CD1c-positive myeloid dendritic cell (primary cell): ENCODE measurements around the gene DTNBP1.

Source experiments
- DNase-seq: peaks from one replicate; pipeline ENCODE4 v3.0.0-alpha.2; 2016; ENCODE audit errors: extremely low spot score

The DTNBP1 gene

GRCh38 chr6:15515226-15515625 lies 147.6 kb downstream of the DTNBP1 start:
- DNase-seq = no peak

- no peak for DNase-seq
Observed at GRCh38 chr6:15513801-15514711, 148.8 kb downstream of the DTNBP1 start.

DNA sequence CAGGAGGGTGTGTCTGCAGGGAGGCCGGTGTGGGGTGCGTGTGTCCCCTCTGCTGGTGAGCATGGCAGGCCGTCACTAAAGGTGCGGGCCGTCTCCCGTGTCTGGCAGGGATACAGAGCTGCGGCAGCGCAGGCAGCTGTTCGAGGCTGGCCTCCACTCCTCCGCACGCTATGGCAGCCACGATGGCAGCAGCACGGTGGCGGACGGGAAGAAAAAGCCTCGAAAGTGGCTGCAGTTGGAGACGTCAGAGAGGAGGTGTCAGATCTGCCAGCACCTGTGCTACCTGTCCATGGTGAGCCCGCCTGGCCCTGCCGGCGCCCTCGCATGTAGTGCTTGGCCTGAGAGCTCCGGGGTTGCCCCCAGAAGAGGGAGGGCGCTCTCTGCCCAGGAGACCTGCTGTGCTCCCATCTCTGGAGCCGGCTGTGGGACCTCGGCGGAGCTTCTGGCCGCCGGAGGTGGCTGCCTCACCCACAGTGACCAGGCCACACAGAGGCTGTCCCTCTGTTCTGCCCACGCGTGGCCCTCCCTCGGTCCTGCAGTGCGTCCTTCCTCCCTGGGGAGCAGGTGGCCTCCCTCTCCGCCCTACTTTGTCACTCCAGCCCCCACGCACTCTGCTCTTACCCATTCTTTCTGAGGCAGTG lies 149.6 kb downstream of the DTNBP1 start:
- DNase-seq = no peak

GRCh38 chr6:15512721-15513120 lies 150.1 kb downstream of the DTNBP1 start:
- DNase-seq = peak; percentile 64

DNA sequence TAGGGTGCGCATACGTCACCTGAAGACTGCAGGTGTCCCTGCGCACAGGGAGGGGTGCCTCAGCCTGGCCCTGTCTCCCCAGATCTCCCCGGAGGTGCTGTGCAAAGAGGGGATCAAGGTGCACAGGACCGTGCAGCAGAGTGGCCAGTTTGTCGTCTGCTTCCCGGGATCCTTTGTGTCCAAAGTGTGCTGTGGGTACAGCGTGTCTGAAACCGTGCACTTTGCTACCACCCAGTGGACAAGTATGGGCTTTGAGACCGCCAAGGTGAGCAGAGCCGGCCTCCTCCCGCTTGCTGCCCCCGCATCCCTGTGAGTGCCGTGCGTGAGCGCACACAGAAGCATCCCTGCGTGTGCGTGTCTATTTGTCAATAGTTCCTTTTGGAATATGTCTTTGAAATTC lies 150.7 kb downstream of the DTNBP1 start:
- no peak for DNase-seq

- no peak for DNase-seq
Observed at GRCh38 chr6:15511248-15512125, 151.3 kb downstream of the DTNBP1 start.

- no peak for DNase-seq
Observed at GRCh38 chr6:15510536-15511247, 152.1 kb downstream of the DTNBP1 start.

GRCh38 chr6:15510121-15510520 lies 152.7 kb downstream of the DTNBP1 start:
- DNase-seq = no peak

- peak; percentile 77 for DNase-seq
Observed at GRCh38 chr6:15509335-15509933, 153.4 kb downstream of the DTNBP1 start.

DNA sequence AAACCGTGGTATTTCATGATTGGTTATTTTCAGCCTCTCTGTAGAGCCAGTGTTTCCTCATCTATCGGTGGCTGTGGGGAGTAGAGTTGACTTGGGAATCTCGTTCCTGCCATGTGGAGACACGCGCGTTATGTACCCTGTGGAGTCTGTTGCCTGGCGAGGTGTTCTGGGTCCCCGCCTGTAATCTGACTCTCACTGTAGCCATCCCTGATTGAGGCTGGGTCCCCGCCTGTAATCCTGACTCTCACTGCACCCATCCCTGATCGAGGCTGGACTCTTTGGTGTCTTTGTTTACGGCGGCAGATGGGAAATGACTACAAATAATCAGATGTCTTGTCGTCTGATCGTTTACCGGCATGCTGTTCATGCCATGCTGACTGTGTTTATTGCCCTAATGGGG lies 153.9 kb downstream of the DTNBP1 start:
- DNase-seq = no peak

DNA sequence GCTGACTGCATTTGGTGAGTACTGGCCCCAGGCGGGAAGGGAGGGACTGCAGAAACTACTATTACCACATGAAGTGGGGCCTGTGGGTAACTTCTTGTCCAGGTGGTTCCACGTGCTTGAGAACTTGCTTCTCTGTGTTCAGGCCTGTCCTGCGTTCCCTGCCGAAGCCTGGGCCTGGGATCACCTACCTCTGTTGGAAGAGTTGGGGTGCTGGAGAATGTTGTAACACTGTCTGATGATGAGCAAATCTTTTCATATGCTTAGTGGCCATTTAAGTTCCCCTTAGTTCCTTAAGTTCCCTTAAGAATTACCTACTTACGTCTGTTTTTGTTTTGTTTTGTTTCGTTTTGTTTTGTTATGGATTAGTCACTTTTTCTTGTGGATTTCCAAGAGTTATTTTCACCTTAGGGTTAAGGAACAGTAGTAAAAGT lies 154.4 kb downstream of the DTNBP1 start:
- DNase-seq = peak; percentile 77

GRCh38 chr6:15507746-15508145 lies 155.1 kb downstream of the DTNBP1 start:
- no peak for DNase-seq

DNA sequence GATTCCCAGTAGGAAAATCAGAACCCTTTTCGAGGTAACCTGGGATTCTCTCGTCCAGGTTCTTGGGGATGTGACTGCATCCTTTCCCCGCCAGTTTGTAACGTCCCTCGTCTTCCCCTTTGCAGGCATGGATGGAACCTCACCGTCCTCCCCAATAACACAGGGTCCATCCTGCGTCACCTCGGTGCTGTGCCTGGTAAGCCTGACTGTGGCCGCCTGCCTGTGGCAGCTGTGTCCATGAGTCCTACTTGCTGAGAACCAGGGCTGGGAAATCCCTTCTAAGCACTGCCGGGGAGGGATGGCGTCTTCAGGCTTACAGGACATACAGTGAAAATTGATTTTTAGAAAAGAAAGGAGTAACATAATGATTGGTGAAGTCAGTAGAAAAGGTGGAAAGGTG lies 155.6 kb downstream of the DTNBP1 start:
- no peak for DNase-seq

- DNase-seq = no peak
Observed at GRCh38 chr6:15506066-15506465, 156.8 kb downstream of the DTNBP1 start.

- no peak for DNase-seq
Observed at GRCh38 chr6:15505463-15505918, 157.3 kb downstream of the DTNBP1 start.

DNA sequence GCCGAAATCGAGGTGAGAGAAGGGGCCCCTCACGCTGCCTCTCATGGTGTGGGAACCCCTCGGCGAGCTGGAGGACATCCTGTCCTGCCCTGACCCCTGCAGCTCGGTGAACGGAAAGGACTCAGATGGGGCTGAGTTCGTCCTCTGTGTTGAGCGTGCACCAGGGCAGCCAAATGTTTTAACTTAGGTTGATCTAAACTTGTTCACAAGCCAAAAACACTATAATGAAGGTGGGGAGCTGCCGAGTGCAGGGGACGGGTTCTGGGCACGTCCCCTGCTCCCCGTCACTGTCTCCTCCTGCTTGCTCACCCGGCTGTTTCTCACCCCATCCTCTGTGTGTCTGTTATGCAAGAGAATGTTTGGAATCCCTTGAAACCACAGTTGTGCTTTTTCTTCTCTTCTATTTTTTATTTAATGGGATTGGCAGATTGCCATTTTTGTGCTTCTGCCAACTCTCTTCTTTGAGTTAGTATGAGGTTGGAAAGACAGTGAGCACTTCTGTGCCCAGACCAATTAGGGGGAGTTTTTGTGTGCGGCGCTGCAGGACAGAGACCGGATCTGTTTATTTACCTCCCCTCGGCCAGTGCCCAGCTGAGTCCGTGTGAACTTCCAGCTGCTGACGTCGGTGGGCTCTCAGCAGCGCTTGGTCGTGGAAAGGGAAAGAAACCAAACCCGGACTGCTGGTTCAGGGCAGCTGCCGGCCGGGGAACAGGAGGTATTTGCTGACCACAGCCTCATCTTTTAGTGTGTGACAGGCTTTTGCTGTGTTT lies 158.1 kb downstream of the DTNBP1 start:
- DNase-seq = no peak

DNA sequence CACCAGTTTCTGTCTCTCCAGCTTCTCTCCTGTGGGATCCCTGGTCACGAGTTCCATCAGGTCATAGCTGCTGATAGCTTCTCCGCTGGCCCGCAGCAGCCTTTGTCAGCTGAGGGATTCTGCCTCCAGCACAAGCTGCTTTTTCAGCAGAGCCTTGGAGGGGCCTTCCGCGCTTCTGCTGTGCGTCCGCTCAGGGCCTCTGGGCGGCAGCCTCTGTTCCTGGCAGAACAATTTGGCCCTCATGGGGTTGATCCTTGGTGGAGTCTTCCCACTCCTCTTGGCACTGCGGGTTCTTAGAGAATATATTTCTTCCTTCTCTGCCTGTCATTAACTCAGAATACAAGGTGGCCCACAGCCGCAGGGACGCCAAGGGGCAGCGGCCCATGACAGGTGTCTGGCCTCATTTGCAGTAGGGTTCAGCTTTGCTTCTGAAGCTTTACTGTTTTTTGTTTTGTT lies 158.8 kb downstream of the DTNBP1 start:
- no peak for DNase-seq

DNA sequence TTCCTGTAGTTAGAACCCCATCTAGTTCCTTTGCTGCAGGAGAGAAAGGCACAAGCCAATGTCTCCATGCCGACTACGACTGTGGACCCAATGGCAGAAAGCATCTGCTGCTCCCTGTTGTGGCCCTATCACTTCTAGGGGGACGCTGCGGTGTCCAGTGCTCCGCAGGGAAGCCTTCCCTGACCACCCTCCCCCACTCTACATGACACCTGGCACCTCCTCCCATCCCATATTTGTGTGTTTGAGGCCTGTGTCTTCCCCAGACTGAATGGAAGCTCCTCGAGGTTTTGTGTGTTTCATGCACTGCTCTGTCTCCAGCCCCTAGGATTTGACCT lies 159.5 kb downstream of the DTNBP1 start:
- DNase-seq = no peak

GRCh38 chr6:15502446-15503345 lies 160.1 kb downstream of the DTNBP1 start:
- no peak for DNase-seq
